GM23248 (cell line): Measurements from ENCODE around the gene XG.
"Not testable (repeated sequence)": the region's sequence is repeated elsewhere in the genome, so short reads cannot be mapped to it uniquely, and the experiment has no call there.

ENCODE experiments used
- EZH2 ChIP-seq: fragments of 200-600 bp; sonication (generic); IDR thresholded peaks from 2 replicates; pipeline ENCODE4 v1.6.1; 2018; ENCODE audit warnings: antibody characterized with exemption, mild to moderate bottlenecking; ENCODE audit not compliant: insufficient read depth, poor library complexity, severe bottlenecking
- EZH2phosphoT487 ChIP-seq: fragments of 200-600 bp; sonication (generic); IDR thresholded peaks from 2 replicates; pipeline ENCODE4 v1.6.1; 2018; ENCODE audit warnings: antibody characterized with exemption, moderate library complexity, mild to moderate bottlenecking, low read depth; ENCODE audit not compliant: insufficient read depth

DNA sequence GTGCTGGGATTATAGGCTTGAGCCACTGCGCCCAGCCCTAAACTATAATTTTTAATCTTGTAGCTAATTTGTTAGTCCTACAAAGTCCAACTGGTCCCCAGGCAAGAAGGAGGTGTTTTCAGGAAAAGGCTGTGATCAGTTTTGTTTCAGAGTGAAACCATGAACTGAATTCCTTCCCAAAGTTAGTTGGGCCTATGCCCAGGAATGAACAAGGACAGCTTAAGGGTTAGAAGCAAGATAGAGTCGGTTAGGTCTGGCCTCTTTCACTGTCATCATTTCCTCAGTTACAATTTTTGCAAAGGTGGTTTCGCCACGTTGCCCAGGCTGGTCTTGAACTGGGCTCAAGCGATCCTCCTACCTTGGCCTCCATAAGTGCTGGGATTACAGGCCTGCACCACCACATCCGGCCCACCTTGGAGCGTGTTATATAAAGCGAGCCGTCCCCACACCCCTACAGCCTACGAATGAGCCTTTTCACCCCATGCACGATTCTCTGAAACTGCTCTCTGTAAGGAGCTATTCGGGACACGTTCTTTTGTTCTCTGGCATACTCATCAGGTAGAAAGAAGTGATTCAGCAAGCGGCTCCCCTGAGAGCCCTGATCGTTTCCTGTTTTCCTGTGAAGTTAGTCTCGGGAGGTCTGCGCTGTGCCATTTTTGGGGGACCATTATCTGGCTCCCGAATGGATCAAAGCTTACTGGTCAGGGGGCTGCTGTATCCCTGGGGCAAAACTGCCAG is 52.4 kb downstream of the XG start:
- not testable (repeated sequence) for TF ChIP-seq EZH2phosphoT487, EZH2
